SH-SY5Y (cell line): ENCODE measurements around the gene CPSF4L.

Source experiments
- GATA2 ChIP-seq: IDR thresholded peaks from 2 replicates; pipeline ENCODE4 v1.6.1; 2011; ENCODE audit warnings: mild to moderate bottlenecking, low read depth, low read length
- GATA3 ChIP-seq: IDR thresholded peaks from 2 replicates; pipeline ENCODE4 v1.6.1; 2011; ENCODE audit warnings: low read depth, mild to moderate bottlenecking, low read length, moderate library complexity

CPSF4L gene

GRCh38 chr17:73292031-73292531 is 30.4 kb upstream of the CPSF4L start:
- TF ChIP-seq GATA2, result no peak
- no peak for TF ChIP-seq GATA3

- TF ChIP-seq GATA2 (no peak), GATA3 (no peak)
Measured at GRCh38 chr17:73291260-73291801, 29.7 kb upstream of the CPSF4L start.

- TF ChIP-seq GATA3 (no peak), GATA2 (no peak)
Measured at GRCh38 chr17:73290399-73291259, 28.9 kb upstream of the CPSF4L start.

- TF ChIP-seq GATA3, result no peak
- no peak for TF ChIP-seq GATA2
Measured at GRCh38 chr17:73289549-73290254, 28.0 kb upstream of the CPSF4L start.

- TF ChIP-seq GATA3 (no peak), GATA2 (no peak)
Measured at GRCh38 chr17:73288534-73289302, 27.0 kb upstream of the CPSF4L start.

- no peak for TF ChIP-seq GATA2
- no peak for TF ChIP-seq GATA3
Measured at GRCh38 chr17:73286863-73287296, 25.2 kb upstream of the CPSF4L start.

GRCh38 chr17:73285916-73286862 is 24.5 kb upstream of the CPSF4L start:
- no peak for TF ChIP-seq GATA2
- TF ChIP-seq GATA3, result no peak

- TF ChIP-seq GATA2 (no peak), GATA3 (no peak)
Measured at GRCh38 chr17:73285603-73285908, 23.9 kb upstream of the CPSF4L start.

- no peak for TF ChIP-seq GATA3
- no peak for TF ChIP-seq GATA2
Measured at GRCh38 chr17:73284906-73285602, 23.4 kb upstream of the CPSF4L start.

- no peak for TF ChIP-seq GATA2
- TF ChIP-seq GATA3, result no peak
Measured at GRCh38 chr17:73284354-73284753, 22.7 kb upstream of the CPSF4L start.

GRCh38 chr17:73283841-73284282 is 22.2 kb upstream of the CPSF4L start:
- no peak for TF ChIP-seq GATA2
- TF ChIP-seq GATA3, result no peak

- TF ChIP-seq GATA2, result no peak
- TF ChIP-seq GATA3, result no peak
Measured at GRCh38 chr17:73283250-73283649, 21.6 kb upstream of the CPSF4L start.
